ENCODE results near the gene C1orf35. TPM values are rescaled to one million over a fixed set of nuclear protein-coding genes. Genes with fewer than 3 reads are reported as not detected.

C1orf35 gene
- total and polyA plus RNA-seq, 2 experiments from 2014 or later: 14.0 to 67.6 TPM

GRCh38 chr1:228109962-228110488, 6.9 kb upstream of the C1orf35 start:
- Histone ChIP-seq H3K4me3 (peak overlapping the region; percentile 97), H3F3A (replicated peaks; ENCODE audit: low read depth) (no peaks in the 10 kb centered on the region), H3K36me3 (ENCODE audit: insufficient read depth) (no peaks in the 10 kb centered on the region), H3K4me2 (peak overlapping the region; percentile 76), H3K27ac (ENCODE audit: low read depth) (no peak overlapping the region), H3K9me2 (ENCODE audit: insufficient read depth) (0 out of 2 replicates have a peak, but pooled peaks cover 3% of the 10 kb centered on the region), H3K4me1 (ENCODE audit: insufficient read depth) (peaks cover 4% of the 10 kb centered on the region; the same call in 1 of the 2 replicates), H2AFZ (peak overlapping the region; percentile 95), H3K79me2 (replicated peaks; ENCODE audit: insufficient read depth) (peaks cover 8% of the 10 kb centered on the region), H3K27me3 (ENCODE audit: insufficient read depth) (peaks cover 10% of the 10 kb centered on the region; the same call in 1 of the 2 replicates), H4K20me1 (replicated peaks; ENCODE audit: insufficient read depth) (no peaks in the 10 kb centered on the region; the same call in 1 of the 2 replicates)
- peaks cover 8% of the 10 kb centered on the region; the same call in 2 of the 3 replicates for H3K36me3 Mint-ChIP-seq (ENCODE audit: low read depth)
- TF ChIP-seq ZNF462 (CRISPR knock-in tag; IDR thresholded peaks at IDR 0.05) (no peak), NANOG (IDR thresholded peaks at IDR 0.05; ENCODE audit: borderline replicate concordance) (no peak), STAT1 (IDR thresholded peaks at IDR 0.05; ENCODE audit: unreplicated experiment) (no peak), EZH2 (IDR thresholded peaks at IDR 0.05; ENCODE audit: low read depth, unreplicated experiment) (no peak), EZH2phosphoT487 (IDR thresholded peaks at IDR 0.05; ENCODE audit: unreplicated experiment) (no peak), CREB1 (CRISPR knock-in tag; IDR thresholded peaks at IDR 0.05; ENCODE audit: low read depth) (no peak), ZNF331 (CRISPR knock-in tag; IDR thresholded peaks at IDR 0.05; ENCODE audit: low read depth) (no peak), ZNF114 (CRISPR knock-in tag; IDR thresholded peaks at IDR 0.05) (no peak), ETS1 (IDR thresholded peaks at IDR 0.05) (no peak)
- ATAC-seq (peak; percentile 13), DNase-seq (ENCODE audit: low spot score) (peak; percentile 60)
- H3K4me1 Mint-ChIP-seq: peaks cover 12% of the 10 kb centered on the region
- H3K9me3 Mint-ChIP-seq: peaks cover 2% of the 10 kb centered on the region; the same call in 2 of the 3 replicates
- peak overlapping the region; percentile 93 for H3K4me3 Mint-ChIP-seq
- H3K27ac Mint-ChIP-seq: no peak overlapping the region
- H3K27me3 Mint-ChIP-seq (ENCODE audit: insufficient read depth, low read depth, poor library complexity): peaks cover 17% of the 10 kb centered on the region
